GM21367 (cell line): ENCODE measurements around the gene SARNP.
A peak's percentile ranks its signal among the peaks of the same experiment; 100 is the strongest.

ENCODE experiments used
- ATAC-seq: cut with Tn5 transposase; IDR thresholded peaks from one replicate; pipeline ENCODE4 v1.9.1; 2021; ENCODE audit not compliant: unreplicated experiment

Gene SARNP

DNA sequence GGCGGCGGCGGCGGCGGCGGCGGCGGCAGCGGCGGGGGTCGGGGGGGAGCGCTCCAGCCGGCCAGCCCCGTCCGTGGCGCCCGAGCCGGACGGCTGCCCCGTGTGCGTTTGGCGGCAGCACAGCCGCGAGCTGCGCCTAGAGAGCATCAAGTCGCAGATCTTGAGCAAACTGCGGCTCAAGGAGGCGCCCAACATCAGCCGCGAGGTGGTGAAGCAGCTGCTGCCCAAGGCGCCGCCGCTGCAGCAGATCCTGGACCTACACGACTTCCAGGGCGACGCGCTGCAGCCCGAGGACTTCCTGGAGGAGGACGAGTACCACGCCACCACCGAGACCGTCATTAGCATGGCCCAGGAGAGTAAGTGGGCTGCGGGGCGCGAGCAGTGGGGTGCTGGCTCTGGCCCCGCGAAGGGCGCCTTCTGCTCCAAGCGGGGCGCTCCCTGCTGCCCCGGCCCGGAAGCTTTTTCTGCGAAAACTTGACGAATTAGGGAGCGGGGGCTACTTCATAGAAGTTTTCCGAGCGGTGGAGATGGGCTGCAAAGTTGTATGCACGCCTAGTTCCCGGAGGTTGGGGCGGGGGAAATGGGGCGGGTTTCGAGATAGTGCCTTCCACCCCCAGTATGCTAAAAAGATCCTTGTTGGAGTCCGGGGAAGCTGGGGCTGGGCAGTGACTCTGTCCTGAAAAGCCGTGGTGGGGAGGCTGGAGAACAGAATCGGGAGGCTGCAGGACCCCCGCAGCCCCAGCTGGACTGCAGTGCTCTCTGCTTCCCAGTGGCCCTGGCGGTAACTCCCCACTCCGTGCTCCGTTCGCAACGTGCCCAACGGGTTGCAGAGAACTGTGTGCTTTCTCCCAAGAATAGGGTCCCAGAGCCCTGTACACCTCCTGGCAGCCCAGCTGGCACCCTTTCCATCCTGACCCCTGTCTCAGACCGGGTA, 73.9 kb downstream of the SARNP start:
- ATAC-seq: no peak

DNA sequence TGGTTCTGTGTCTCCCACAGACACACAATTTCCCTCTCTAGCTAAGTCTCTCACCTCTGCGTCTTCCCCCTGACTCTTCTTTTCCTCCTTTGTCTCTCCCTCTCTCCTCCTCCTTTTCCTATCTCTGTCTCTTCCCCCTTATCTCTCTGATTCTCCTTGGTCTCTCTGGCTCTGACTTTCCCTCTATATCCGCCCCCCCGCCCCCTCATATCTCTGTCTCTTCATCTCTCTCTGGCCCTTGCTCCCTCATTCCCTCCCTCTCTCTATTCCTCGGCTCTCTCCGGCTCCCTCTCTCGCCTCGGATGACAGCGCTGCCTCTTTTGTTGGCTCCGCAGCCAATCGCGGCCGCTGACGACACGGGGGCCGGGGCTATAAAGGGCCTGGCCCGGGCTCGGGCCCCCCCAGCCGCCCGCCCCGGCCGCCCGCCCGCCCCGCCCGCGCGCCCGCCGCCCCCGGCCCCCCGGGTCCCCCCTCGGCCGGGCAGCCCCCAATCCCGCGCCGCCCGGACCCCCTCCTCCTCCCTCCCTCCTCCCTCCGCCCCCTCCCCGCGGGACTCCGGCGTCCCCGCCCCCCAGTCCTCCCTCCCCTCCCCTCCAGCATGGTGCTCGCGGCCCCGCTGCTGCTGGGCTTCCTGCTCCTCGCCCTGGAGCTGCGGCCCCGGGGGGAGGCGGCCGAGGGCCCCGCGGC, 74.7 kb downstream of the SARNP start, which contains the start of gene GDF11:
Gene GDF11 (plus strand): TSS at position 404 of the 687 bp plus-strand sequence. CDS start 195 bp downstream, at position 599.
- ATAC-seq: peak; percentile 29

DNA sequence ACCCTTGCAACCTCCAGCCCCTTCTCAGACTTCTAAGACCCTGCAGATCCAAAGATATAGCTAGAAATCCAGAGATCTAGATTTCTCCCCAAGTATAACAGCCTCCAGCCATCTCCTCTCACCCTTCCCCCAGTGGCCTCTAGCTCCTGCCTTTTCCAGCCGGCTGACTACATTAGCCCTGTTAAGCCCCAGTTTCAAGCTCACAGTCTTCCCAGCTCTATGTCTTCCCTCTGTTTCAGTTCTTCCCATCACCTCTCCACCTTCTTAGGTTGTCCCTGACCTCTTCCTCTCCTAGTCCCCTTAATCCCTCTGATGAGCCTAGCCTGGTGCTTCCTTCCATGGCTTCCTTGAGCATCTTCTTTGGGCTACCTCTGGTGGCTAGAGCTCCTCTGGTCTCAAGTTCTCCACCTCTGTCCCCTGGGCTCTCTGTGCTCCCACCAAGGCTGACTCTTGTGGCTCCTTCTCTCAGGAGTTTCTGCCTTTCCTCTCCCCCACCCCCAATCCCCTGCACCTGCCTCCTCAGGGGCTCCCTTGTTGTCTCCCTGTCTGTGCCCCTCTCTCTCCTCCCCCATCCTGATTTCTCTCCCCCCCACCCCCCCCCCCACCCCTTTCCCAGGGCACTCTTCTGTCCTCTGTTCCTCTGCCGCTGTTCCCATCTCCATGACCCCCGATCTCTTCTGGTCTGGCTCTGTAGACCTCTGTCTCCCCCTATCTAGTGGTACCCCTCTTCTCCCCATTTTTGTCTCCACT, 75.4 kb downstream of the SARNP start:
- no peak for ATAC-seq

DNA sequence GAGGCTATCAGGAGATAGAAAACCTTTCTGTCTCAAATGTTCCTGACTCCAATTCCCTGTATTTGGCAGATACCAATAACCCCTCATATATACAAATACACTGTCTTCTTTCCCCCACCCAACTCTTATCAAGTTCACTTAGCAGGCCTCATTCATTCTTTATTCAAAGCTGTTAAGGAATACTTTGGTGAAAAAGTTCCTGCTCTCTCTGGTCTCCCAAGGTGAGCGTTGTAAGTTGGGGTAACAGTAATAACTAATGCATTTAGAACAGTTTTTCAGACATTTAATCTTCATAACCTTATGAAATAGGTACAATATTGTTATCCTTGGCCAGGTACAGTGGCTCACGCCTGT, 78.5 kb downstream of the SARNP start:
- no peak for ATAC-seq

DNA sequence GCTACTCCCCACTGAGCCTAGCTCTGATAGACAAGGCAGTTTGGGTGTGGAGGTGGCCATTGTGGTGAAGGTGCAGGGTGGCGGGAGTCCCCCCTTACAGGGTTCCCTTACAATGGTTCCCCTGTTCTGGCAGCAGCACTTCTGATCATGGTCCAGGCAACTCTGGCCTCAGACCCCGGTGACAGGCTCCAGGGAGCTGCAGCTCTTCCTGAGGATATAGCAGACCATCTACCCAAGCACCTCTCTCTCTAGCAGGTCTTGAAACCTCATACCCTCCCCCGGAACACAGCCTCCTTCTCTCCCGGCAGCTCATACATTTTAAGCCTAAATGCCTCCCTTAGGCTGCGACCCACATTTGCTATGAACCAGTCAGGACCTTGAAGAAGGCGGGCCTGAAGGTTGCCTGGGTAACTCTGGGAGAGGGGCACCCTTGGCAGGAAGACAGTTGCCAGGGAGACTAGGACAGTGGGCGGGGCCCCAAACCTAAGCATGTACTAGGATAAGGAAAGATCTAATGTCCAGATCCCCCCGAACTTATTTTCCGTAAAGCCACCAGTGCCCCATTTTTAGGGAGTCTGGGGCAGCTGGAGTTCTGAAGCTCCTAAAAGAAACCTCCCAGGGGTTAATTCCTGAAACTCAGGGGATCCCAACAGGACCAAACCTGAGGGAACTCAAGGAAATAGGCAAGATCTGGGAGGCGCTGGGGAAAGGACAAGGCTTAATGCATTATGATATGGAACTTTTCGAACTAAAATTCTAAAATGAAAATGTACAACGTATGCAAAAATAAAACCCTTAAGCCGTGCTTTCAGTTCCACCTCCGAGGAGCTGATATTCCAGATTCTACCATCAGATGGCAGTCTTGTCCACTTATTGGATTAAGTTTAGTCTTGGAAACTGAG, 79.2 kb downstream of the SARNP start:
- ATAC-seq: peak; percentile 81

DNA sequence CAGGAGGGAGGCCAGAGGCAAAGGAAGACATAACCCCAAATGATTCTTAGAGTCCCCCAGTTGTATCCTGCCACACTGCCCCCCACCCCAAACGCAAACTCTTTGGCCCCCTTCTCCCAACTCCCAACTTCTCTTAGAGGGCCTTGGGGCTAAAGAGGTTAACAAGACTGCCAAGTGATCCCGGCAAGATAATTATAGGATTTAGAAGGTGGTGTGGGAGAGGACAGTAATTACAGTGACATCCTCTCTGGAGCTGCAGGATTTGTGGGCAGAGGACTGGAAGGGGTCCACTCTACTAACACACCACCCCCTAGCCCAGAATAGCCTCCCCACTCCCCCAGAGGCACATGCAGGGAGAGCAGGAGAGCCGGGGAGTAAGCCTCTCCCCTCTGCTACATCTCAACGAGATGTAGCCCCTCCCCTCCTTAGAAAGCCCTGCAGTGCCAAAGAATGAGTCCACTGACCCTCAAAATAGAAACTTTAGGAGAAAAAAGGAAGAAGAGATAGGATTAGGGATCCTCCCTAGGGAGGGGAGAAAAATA, 79.9 kb downstream of the SARNP start:
- ATAC-seq: no peak

DNA sequence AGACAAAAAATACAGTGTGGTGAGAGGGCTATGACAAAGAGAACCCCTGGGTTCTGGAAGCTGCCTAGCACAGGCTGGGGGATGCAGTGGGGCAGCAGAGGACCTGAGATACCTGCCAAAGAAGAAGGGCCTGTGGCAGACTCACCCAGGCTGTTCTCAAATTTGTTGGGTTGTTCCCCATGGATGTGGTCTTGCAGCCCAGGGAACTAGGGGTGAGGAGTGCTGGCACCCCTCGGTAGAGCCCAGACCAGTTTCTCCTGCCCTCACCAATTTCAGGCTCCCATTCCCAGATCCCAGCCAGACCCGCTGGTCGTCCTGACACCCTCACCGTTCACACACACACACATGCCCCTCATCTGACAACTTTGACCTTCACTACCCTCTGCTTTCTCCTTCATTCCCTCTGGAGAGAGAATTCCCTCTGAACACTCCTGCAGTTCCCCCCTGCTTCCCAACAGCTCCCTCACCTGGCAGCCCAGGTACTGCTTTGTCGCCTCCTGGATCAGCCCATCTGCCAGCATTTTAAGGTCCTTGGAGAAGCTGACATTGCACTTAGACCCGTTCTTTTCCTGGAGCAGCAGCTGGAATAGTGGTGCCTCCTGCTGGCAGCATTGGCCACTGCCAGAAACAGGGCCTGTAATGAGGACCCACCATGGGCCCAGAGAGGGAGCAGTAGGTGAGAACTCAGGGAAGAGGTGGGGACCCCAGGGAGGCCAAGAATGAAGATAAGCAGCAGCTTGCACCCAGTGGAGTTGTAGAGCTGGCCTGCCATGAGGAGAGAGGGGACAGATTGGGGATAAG, 80.5 kb downstream of the SARNP start:
- ATAC-seq: peak; percentile 28

DNA sequence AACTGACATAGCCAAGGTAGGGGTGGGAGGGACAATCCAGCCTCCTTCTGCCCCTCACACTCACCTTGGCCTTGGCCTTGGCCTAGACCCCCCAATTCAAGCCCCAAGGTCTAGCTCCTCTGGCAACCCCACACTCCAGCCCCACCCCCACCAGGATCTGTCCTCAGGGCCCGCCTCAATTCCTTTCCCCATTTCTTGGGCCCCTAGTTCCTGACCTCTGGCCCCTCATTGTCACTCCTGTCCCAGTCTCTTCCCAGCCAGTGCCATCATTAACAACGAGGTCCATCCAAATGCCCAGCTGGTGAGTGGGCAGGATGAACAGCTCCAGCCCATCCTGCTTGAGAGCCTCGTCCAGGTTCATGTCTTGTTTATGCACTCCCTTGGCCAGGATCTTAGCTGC, 81.4 kb downstream of the SARNP start:
- ATAC-seq: no peak

DNA sequence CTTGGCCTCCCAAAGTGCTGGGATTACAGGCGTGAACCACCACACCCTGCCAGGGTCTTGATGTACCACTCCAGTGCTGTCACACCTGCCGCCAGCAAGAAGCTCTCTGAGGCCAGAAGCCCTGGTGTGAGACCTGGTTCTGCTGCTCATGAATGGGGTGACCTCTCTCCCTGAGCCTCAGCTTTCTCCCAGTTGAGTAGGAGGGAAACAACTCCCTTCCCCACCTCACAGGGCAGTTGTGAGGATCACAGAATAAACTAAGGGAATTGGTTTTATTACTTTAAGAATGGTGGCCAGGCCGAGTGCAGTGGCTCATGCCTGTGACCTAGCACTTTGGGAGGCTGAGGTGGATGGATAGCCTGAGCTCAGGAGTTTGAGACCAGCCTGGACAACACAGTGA, 82.9 kb downstream of the SARNP start:
- ATAC-seq: no peak

DNA sequence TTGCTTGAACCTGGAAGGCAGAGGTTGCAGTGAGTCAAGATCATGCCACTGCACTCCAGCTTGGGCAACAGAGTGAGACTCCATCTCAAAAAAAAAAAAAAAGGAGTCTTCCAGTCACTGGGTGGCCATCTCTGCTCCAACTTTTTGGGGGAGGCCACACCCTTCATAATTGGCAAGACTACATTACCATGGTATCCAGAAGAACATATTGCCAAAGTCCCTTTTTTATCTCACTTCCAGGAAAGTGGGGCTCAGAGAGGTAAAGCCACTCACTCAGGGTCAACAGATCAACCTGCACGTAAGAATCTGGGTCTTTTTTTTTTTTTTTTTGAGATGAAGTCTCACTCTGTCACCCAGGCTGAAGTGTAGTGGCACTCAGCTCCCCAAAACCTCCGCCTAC, 83.7 kb downstream of the SARNP start:
- no peak for ATAC-seq

DNA sequence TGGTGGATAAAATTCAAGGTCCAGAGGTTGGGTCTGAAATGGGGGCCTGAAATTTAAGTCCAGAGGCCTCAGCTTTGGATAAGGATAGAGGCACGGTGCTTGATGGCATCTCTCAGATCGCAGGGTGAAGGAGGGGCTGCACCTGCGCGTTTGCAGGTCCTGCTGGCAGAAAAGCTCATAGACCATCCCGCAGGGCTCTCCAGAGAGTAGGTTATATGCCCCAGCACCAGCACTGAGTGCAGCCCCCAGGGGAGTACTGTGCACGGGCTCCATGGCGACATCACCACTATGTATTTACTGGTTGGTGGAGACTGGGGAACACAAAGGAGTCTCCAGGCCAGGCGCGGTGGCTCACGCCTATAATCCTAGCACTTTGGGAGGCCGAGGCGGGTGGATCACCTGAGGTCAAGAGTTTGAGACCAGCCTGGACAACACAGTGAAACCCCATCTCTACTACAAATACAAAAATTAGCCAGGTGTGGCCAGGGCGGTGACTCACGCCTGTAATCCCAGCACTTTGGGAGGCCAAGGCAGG, 84.4 kb downstream of the SARNP start:
- ATAC-seq: no peak

DNA sequence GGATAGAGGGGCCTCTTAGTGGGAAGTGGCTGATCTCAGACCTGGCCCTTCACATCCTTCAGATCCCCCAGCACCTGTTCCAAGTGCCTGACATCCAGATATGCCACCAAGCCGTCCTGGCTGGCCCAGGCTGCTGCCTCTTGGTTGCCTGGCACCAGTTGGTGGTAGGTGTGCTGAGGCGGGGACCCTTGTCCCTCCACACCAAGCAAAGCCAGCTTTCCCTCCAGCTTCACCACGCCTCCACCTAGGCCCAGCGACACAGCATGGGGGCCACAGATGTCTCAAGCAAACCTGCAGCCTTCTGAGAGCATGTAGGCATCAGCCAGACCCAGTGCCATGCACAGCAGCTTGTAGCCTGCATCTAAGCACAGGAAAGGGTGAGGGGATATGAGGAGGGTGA, 85.2 kb downstream of the SARNP start:
- ATAC-seq: no peak

DNA sequence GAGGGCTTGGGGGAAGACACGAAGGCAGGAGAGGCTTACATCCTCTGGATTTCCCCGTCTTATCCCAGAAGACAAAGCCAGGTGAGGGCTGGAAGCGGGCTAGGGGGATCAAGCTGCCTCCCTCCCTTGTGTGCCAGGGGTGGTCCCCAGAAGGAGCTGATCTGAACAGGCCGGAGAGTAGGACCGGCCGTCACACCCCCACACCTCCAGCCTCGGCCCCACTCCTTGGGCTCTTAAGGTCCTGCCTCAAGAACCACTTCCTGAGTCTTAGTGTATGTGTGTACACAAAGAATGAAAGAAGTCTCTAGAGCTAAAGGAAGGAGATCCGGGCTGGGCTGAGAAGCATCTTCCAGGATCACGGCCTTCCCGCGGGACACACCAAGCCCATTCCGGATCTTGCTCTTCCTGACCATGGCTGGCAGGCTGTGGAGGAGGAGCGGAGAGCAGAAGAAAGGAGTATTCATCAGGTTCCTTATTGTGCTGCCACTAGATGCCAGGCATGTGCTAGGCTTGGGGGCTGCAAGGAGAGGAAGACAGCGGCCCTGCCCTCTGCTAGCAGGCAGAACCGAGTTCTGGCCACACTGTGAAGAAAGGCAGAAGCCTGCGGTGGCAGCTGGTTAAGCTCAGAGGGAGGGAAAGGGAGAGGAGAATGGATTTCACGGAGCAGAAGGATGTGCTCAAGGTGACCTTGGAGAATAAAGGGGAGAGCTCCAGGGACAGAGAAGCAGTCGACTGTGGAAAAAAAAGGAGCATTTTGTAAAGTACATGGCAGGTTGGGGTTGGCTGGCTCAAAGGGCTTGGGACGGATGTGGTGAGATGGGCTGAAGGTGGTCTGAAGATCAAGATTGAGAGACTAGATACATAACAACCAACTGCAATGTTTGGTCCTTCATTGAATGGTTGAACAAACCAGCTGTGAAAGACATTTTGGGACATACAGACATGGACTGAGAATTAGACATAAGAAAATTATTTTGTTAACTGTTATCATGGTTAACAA, 87.4 kb downstream of the SARNP start:
- ATAC-seq: peak; percentile 33

DNA sequence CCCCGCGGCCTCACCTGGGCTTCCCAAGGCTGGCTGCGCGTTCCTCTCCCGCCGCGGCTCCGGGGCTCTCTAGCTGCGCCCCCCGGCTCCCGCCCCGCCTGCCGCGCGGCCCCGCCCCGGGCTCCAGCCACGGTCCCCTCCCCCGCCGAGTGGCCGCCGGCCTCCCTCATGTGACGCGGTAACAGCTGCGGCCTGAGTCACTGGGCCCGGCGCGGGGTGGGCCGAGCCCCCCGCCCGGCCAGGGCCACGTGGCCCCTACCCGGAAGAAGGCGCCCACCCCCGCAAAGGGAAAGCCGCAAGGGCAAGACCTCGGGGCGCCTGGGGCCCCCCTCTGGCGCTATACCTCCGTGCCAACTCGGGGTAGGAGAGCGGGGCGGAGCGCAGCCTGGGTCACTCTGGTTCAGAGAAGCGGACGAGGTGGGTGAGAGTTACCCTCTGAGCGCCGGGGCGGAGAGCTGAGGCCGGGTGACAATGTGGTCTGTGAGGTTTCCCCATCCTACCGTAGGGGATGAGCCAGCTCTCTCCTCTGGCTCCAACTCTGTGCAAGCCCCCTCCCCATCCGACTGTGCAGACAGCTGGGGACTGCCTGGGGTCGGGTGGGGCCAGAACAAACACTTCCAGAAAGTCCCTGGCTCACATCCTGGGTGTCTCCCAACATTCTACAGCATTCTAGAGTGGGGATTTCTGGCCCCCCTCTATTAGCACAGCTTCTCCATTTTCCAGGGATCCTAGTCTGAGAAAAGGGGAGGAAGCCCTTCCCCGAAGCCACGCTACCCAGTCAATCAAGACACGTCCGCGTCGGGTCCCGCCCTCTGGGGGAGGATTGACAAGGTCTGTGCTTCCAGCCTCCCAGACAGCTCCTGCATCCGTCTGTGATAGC, 88.3 kb downstream of the SARNP start, which contains the start of gene CD63:
Gene CD63 (minus strand): TSS at position 71 of the 880 bp plus-strand sequence. CDS start 668 bp downstream, outside the sequence.
- peak; percentile 47 for ATAC-seq

DNA sequence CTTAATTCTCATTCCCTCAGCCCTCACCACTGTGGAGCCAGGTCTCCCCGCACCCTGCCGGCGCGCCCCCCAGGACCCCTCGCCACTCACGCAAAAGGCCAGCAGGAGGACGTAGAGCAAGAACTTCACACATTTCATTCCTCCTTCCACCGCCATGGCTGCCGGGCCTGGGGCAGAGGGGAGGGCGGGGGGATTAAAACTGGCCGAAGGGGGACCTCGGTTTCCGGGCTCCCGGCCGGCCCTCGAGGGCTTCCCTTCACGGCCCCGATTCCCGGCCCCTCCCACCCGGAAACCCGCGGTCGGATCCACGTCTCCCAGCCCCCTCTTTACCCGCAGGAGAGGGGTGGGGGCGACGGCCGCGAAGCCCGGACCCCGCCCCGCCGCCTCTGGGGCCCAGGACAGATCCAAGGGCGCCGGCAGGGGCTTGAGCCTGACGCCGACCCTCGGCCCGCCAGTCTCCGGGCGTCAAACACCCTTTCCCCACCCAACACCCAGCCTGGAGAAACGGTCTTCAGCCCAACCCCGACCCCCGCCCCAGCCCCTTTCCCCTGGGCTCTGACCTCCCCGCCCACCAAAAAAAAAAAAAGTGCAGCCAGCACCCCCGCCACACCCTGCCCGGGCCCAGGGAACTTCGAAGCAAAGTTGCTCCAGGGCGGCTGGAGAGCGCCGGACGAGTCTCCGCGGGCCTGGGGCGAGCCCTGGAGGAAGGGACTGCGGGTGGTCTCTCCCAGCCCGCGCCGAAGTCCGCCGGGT, 89.2 kb downstream of the SARNP start:
- peak; percentile 7 for ATAC-seq

DNA sequence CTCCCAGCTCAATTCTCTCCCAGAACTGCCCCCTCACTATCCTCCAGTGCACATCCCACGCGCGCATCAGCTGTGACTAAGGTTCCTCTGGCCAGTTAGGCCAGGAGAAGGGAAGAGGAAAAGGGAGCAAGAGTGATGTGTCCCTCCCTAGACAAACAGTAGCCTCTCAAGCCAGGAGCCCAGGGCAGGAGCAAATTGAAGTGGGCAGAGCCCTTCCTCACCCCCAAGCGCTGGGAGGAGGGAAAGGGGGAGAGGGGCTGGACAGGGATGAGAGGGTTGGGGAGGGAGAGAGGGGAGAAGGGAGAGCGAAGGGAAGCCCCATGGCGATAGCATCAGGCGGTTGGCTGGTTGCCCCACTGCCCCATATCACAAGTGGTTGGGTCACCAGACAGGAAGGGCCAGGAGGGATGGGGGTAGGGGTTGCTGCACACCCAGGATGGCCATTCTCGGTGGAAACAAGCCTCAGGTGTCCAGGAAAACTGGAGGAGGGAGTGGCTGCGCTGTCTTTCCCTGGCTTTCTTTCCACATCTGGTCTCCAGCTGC, 89.8 kb downstream of the SARNP start:
- no peak for ATAC-seq
